Pancreas (tissue), 10 donors: ENCODE measurements around the gene RNF31. TPM values are rescaled to one million over a fixed set of nuclear protein-coding genes. Genes with fewer than 3 reads are reported as not detected.
A peak's percentile ranks its signal among the peaks of the same experiment; 100 is the strongest.

Source experiments
- ATAC-seq, 4 donors: fragments of 200-7000 bp; cut with Tn5 transposase; one replicate each; pipeline versions ENCODE4 v1.8.0 to v1.9.1; 2020; ENCODE audit warnings: mild to moderate bottlenecking in 4 of 4, moderate library complexity in 4 of 4
- DNase-seq, 6 donors: peaks; one replicate each; pipeline ENCODE4 v3.0.0-alpha.2; 2020
- FAIRE-seq: peaks from 2 replicates; lab custom pipeline; 2012; peaks lifted over from hg19 to GRCh38; lab: Jason Lieb, UNC
- H3K27ac ChIP-seq, 4 donors: fragments of 200-600 bp; sonication (generic); 1 replicate in 3 of 4; 2 replicates in 1 of 4; pipeline versions ENCODE4 v1.5.0 to v1.8.0; 2020
- H3K27me3 ChIP-seq, 4 donors: fragments of 200-600 bp; one replicate each; pipeline ENCODE4 v1.8.0; 2021
- H3K36me3 ChIP-seq, 3 donors: fragments of 200-600 bp; sonication (generic) in 1 of 3; one replicate each; pipeline versions ENCODE4 v1.5.0 to v1.8.0; 2020 to 2021
- H3K4me1 ChIP-seq, 3 donors: fragments of 200-600 bp; one replicate each; pipeline ENCODE4 v1.8.0; 2021
- H3K4me3 ChIP-seq, 4 donors: fragments of 200-600 bp; sonication (generic) in 2 of 4; one replicate each; pipeline versions ENCODE4 v1.5.0 to v1.8.0; 2020 to 2021
- H3K9me3 ChIP-seq, 4 donors: fragments of 200-600 bp; one replicate each; pipeline ENCODE4 v1.8.0; 2021
- WGBS, 2 donors: extraction: QIAGEN DNeasy Blood & Tissue Kit; methylation state at CpG; one replicate each; pipeline ENCODE4 v1.1.7; 2013; 5-methylcytosine and 5-hydroxymethylcytosine counted together
- intact Hi-C, 3 donors: fragments of 100-400 bp; cut with DNase I; formaldehyde crosslinking; loops; one replicate each; pipeline versions ENCODE4 v1.11.1 to v1.14.2; 2022
- polyA plus RNA-seq, 2 donors: library from polyadenylated mRNA; stranded (reverse); fragments of 200-250 nt; gene quantifications; one replicate each; pipeline ENCODE4 v1.2.3, GENCODE V29; 2013
- total RNA-seq, 6 donors: library from RNA; stranded (reverse); fragmentation: NEBNext Ultra II Directional in 4 of 6; extraction: Animal tissue kit (Norgen Biotek cat#: 25700) in 4 of 6; gene quantifications; one replicate each; pipeline versions ENCODE4 v1.2.1 to v1.2.4, GENCODE V29; 2021 to 2023
- TF ChIP-seq, protein P1 (sequence below), 4 donors: fragments of 200-600 bp; sonication (generic) in 3 of 4; IDR thresholded peaks; one replicate each; pipeline versions ENCODE4 v1.5.0 to v1.8.0; 2021; ENCODE audit warnings: antibody characterized with exemption in 4 of 4
- donor health status: healthy with polysubstance abuse.
- donor health status: DM: no; HTN: no; CAD: no; lungs with moderate emphysema.
- donor health status: DM: no; HTN: no; CAD: no.
- donor health status: control.
- donor health status: control.
- donor health status: Bipolar disorder and iron deficiency.
- donor health status: DM: yes; HTN: yes; CAD: no.
- donor health status: DM: no; HTN: no; CAD: no.
- donor health status: DM: no; HTN: no; CAD: no.
- donor health status: DM: yes; HTN: yes; CAD: no.

The RNF31 gene
- total and polyA plus RNA-seq, 8 donors: 25.8 to 169 (median 40.4) TPM

GRCh38 chr14:24189460-24189859, 42.2 kb downstream of the RNF31 start:
- WGBS, 2 donors: 88 to 94% methylated on average over 9 of the region's 9 CpGs
- ATAC-seq: no peak
- H3K36me3 ChIP-seq: peaks cover 2 to 21% (median 12%) of the 10 kb centered on the region in 3 donors
- peak in 1 of 6 donors; percentile 33 for DNase-seq
- no peak for FAIRE-seq
- H3K27me3 ChIP-seq: no peaks in the 10 kb centered on the region
- no peak overlapping the region for H3K4me3 ChIP-seq
- TF ChIP-seq, protein P1, sequence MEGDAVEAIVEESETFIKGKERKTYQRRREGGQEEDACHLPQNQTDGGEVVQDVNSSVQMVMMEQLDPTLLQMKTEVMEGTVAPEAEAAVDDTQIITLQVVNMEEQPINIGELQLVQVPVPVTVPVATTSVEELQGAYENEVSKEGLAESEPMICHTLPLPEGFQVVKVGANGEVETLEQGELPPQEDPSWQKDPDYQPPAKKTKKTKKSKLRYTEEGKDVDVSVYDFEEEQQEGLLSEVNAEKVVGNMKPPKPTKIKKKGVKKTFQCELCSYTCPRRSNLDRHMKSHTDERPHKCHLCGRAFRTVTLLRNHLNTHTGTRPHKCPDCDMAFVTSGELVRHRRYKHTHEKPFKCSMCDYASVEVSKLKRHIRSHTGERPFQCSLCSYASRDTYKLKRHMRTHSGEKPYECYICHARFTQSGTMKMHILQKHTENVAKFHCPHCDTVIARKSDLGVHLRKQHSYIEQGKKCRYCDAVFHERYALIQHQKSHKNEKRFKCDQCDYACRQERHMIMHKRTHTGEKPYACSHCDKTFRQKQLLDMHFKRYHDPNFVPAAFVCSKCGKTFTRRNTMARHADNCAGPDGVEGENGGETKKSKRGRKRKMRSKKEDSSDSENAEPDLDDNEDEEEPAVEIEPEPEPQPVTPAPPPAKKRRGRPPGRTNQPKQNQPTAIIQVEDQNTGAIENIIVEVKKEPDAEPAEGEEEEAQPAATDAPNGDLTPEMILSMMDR (IDR thresholded peaks at IDR 0.05): no peak
- H3K9me3 ChIP-seq: no peaks in the 10 kb centered on the region
- peaks cover 0 to 16% (median 9%) of the 10 kb centered on the region in 3 donors for H3K4me1 ChIP-seq
- no peak overlapping the region for H3K27ac ChIP-seq
- intact Hi-C loops: no loop called here

- intact Hi-C loops: no loop called here
- whole genome bisulfite sequencing, 2 donors: 84 to 86% methylated on average over 10 of the region's 10 CpGs
- TF ChIP-seq, protein P1 (IDR thresholded peaks at IDR 0.05): no peak
- Histone ChIP-seq H3K27ac (no peak overlapping the region), H3K4me1 (peaks cover 0 to 19% (median 9%) of the 10 kb centered on the region in 3 donors), H3K36me3 (peaks cover 0 to 11% (median 4%) of the 10 kb centered on the region in 3 donors), H3K27me3 (no peaks in the 10 kb centered on the region), H3K4me3 (no peak overlapping the region), H3K9me3 (no peaks in the 10 kb centered on the region)
- FAIRE-seq (no peak), DNase-seq (peak in 1 of 6 donors; percentile 33), ATAC-seq (no peak)
Observed at GRCh38 chr14:24190416-24190815, 43.1 kb downstream of the RNF31 start.

DNA sequence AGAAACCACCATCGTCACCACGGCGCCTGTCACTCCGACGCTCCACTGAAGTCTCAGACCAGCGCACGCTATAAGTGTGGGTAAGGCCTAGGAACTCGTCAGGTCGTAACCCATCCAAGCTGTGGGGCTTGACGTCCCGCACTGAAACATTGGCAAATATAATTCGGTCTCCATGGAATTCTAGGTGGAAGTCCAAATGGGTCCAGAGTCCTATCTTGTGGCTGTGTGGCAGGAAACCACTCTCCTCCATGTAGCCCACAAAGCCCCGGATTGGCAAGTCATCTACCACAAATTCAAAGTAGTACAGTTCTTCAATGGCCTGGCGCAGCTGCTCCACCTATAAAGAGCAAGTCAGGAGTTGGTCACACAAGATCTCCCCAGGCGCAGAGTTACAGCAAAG, 45.6 kb downstream of the RNF31 start:
- H3K4me1 ChIP-seq: peaks cover 0 to 19% (median 4%) of the 10 kb centered on the region in 3 donors
- no peak overlapping the region for H3K4me3 ChIP-seq
- no peak overlapping the region for H3K27ac ChIP-seq
- TF ChIP-seq, protein P1 (IDR thresholded peaks at IDR 0.05): no peak
- no peak for ATAC-seq
- no peaks in the 10 kb centered on the region for H3K9me3 ChIP-seq
- peaks cover 0 to 6% (median 0%) of the 10 kb centered on the region in 3 donors for H3K36me3 ChIP-seq
- WGBS, 2 donors: 94% methylated on average over 15 of the region's 15 CpGs
- intact Hi-C loops: no loop called here
- FAIRE-seq: no peak
- H3K27me3 ChIP-seq: no peaks in the 10 kb centered on the region
- no peak for DNase-seq

DNA sequence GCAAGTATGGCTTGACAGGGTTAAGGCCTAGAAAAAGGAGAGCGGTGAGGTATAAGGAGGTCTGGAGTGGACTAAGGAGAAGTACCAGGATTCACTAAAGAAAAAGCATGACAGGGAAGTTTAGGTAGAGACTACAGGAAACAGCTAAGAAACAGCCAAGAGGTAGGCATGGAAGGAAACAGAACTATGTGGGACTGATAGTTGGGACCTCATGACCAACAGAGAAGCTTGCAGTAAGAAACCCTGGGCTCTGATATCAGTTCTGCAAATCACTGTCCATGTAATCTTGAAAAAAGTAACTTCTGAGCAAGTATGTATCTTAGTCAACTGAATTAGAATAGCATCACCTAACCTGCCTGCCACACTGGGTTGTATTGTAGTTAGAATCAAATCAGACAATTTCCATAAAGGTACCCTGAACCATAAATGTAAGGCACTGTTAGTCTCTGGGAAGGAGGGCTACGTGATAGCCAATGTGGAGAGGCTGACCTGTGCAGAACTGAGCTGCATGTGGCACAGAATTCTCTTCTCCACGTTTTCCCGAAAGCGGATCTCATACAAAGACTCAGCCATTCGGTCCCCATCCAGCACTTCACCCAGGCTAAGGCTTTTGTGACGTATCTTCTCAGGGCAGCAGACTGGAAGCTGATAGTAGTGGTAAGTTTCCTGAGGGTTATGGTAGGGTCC, 47.0 kb downstream of the RNF31 start:
- H3K4me1 ChIP-seq: peaks cover 0 to 26% (median 4%) of the 10 kb centered on the region in 3 donors
- DNase-seq (no peak), ATAC-seq (no peak), FAIRE-seq (no peak)
- no peaks in the 10 kb centered on the region for H3K9me3 ChIP-seq
- peak overlapping the region; percentile 94 to 100 (median 99) for H3K27ac ChIP-seq
- intact Hi-C loops: no loop called here
- H3K4me3 ChIP-seq: peak overlapping the region; percentile 59 to 99 (median 96)
- TF ChIP-seq, protein P1 (IDR thresholded peaks at IDR 0.05): no peak
- peaks cover 0 to 6% (median 0%) of the 10 kb centered on the region in 3 donors for H3K36me3 ChIP-seq
- H3K27me3 ChIP-seq: no peaks in the 10 kb centered on the region
- WGBS, 2 donors: 46 to 56% methylated on average over 7 of the region's 7 CpGs

GRCh38 chr14:24194873-24195185, 47.5 kb downstream of the RNF31 start:
- 15 to 23% methylated on average over 8 of the region's 8 CpGs for WGBS, 2 donors
- Histone ChIP-seq H3K9me3 (no peaks in the 10 kb centered on the region), H3K36me3 (peaks cover 0 to 6% (median 0%) of the 10 kb centered on the region in 3 donors), H3K4me3 (peak overlapping the region; percentile 59 to 99 (median 96)), H3K27ac (peak overlapping the region; percentile 94 to 100 (median 99)), H3K27me3 (no peaks in the 10 kb centered on the region), H3K4me1 (peaks cover 0 to 26% (median 4%) of the 10 kb centered on the region in 3 donors)
- intact Hi-C loops: no loop called here
- DNase-seq: no peak
- TF ChIP-seq, protein P1 (IDR thresholded peaks at IDR 0.05): no peak
- no peak for ATAC-seq
- FAIRE-seq: no peak
